Measurements from ENCODE around the gene BCO1. TPM values are rescaled to one million over a fixed set of nuclear protein-coding genes. Genes with fewer than 3 reads are reported as not detected.
"Not testable (repeated sequence)": the region's sequence is repeated elsewhere in the genome, so short reads cannot be mapped to it uniquely, and the experiment has no call there.

Gene BCO1
- total RNA-seq, 2 donors from 2014 or later = 0.18 to 2.2 TPM

- Histone ChIP-seq H3K4me1 (replicated peaks) (no peaks in the 10 kb centered on the region), H3K27me3 (replicated peaks; ENCODE audit: insufficient read depth) (no peaks in the 10 kb centered on the region), H3K27ac (no peak overlapping the region), H3K4me3 (no peak overlapping the region), H3K36me3 (no peaks in the 10 kb centered on the region), H3K9me3 (no peaks in the 10 kb centered on the region)
- no peak for DNase-seq (ENCODE audit: low spot score)
- no peak for TF ChIP-seq POLR2AphosphoS5 (IDR thresholded peaks at IDR 0.05)
- TF ChIP-seq CTCF (IDR thresholded peaks at IDR 0.05) = no peak
- TF ChIP-seq POLR2A (IDR thresholded peaks at IDR 0.05) = no peak
- intact Hi-C loops (cut with DNase I) = no loop called here
- WGBS = 65% methylated on average over 9 of the region's 9 CpGs
These were observed 18.1 kb upstream of the BCO1 start for GRCh38 chr16:81220349-81220748.

- no peaks in the 10 kb centered on the region for H3K36me3 ChIP-seq
- 80% methylated on average over 6 of the region's 6 CpGs for WGBS
- no peak for DNase-seq (ENCODE audit: low spot score)
- H3K27me3 ChIP-seq (replicated peaks; ENCODE audit: insufficient read depth) = no peaks in the 10 kb centered on the region
- H3K27ac ChIP-seq = no peak overlapping the region
- no peak for TF ChIP-seq POLR2AphosphoS5 (IDR thresholded peaks at IDR 0.05)
- TF ChIP-seq CTCF (IDR thresholded peaks at IDR 0.05) = no peak
- no peak for TF ChIP-seq POLR2A (IDR thresholded peaks at IDR 0.05)
- intact Hi-C loops (cut with DNase I) = no loop called here
- no peaks in the 10 kb centered on the region for H3K9me3 ChIP-seq
- no peaks in the 10 kb centered on the region for H3K4me1 ChIP-seq (replicated peaks)
- H3K4me3 ChIP-seq = no peak overlapping the region
These were observed 16.8 kb upstream of the BCO1 start for GRCh38 chr16:81221731-81222130.

GRCh38 chr16:81224824-81225223 is 13.7 kb upstream of the BCO1 start:
- intact Hi-C loops (cut with DNase I) = no loop called here
- 82% methylated on average over 1 of the region's 1 CpG for WGBS

GRCh38 chr16:81225697-81226096 is 12.8 kb upstream of the BCO1 start:
- H3K4me1 ChIP-seq (replicated peaks); H3K27ac ChIP-seq; H3K36me3 ChIP-seq; DNase-seq (ENCODE audit: low spot score); intact Hi-C loops (cut with DNase I); H3K9me3 ChIP-seq; H3K4me3 ChIP-seq; H3K27me3 ChIP-seq (replicated peaks; ENCODE audit: insufficient read depth): not testable (repeated sequence)
- 78% methylated on average over 5 of the region's 5 CpGs for WGBS

More at GRCh38 chr16:81224824-81225223, 13.7 kb upstream of the BCO1 start:
- no peaks in the 10 kb centered on the region for H3K4me1 ChIP-seq (replicated peaks)
- H3K27ac ChIP-seq = no peak overlapping the region
- H3K4me3 ChIP-seq = no peak overlapping the region
- H3K9me3 ChIP-seq = no peaks in the 10 kb centered on the region
- TF ChIP-seq POLR2AphosphoS5 (IDR thresholded peaks at IDR 0.05) (no peak), CTCF (IDR thresholded peaks at IDR 0.05) (no peak), POLR2A (IDR thresholded peaks at IDR 0.05) (no peak)
- no peaks in the 10 kb centered on the region for H3K36me3 ChIP-seq
- no peaks in the 10 kb centered on the region for H3K27me3 ChIP-seq (replicated peaks; ENCODE audit: insufficient read depth)
- DNase-seq (ENCODE audit: low spot score) = no peak

- H3K4me3 ChIP-seq = no peak overlapping the region
- no peak overlapping the region for H3K27ac ChIP-seq
- H3K27me3 ChIP-seq (replicated peaks; ENCODE audit: insufficient read depth) = no peaks in the 10 kb centered on the region
- WGBS = 93% methylated on average over 2 of the region's 2 CpGs
- H3K9me3 ChIP-seq = no peaks in the 10 kb centered on the region
- no peaks in the 10 kb centered on the region for H3K36me3 ChIP-seq
- H3K4me1 ChIP-seq (replicated peaks) = peaks cover 3% of the 10 kb centered on the region
- intact Hi-C loops (cut with DNase I) = no loop called here
- no peak for DNase-seq (ENCODE audit: low spot score)
- TF ChIP-seq POLR2AphosphoS5 (IDR thresholded peaks at IDR 0.05) (no peak), CTCF (IDR thresholded peaks at IDR 0.05) (no peak), POLR2A (IDR thresholded peaks at IDR 0.05) (no peak)
These were observed 10.7 kb upstream of the BCO1 start for GRCh38 chr16:81227785-81228184.

Data from prostate gland (tissue), 2 donors.